ENCODE results near the gene IGFL1.
"Not testable (repeated sequence)": the region's sequence is repeated elsewhere in the genome, so short reads cannot be mapped to it uniquely, and the experiment has no call there.

The IGFL1 gene

DNA sequence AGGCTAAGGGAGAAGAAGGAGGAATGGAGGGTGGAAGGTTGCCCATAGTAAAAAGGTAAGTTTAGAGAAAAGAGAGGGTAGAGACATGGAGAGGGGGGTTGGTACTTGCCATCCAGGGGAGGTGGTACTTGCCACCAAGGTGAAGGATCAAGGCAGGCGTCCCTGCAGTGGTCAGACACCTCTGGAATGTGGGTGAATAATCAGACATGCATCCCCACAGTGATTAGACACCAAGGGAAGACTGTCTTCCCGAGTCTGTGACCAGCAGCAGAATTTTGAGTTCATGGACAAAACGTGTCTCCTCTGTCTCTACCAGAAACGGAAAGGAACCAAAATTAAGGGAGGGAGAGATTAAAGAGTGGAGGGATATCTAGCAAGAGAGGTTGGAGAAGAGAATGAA lies 27.1 kb upstream of the IGFL1 start:
- DNase-seq (ENCODE audit: low read depth): no peak

GRCh38 chr19:46202872-46203860 lies 26.4 kb upstream of the IGFL1 start:
- DNase-seq (ENCODE audit: low read depth): no peak

DNA sequence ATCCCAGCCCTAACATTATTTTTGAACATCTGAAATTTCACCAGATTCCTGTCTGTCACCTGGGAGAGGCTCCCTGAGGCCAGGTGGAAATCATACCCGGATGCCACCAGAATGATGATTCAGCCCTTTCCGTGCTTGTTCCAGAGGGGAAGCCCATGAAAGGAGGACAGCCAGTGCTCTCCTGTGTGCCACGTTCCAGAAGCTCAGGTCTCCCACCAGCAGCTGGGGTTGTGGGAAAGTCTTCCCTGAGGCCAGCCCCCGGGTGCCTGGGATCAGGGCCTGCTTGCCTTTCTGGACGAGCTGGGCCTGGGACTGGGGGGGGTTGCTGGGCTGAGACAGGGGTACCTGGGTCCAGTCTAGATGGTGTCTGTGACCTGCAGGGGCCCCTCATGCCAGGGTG lies 25.5 kb upstream of the IGFL1 start:
- no peak for DNase-seq (ENCODE audit: low read depth)

GRCh38 chr19:46205183-46205984 lies 24.2 kb upstream of the IGFL1 start:
- no peak for DNase-seq (ENCODE audit: low read depth)

DNA sequence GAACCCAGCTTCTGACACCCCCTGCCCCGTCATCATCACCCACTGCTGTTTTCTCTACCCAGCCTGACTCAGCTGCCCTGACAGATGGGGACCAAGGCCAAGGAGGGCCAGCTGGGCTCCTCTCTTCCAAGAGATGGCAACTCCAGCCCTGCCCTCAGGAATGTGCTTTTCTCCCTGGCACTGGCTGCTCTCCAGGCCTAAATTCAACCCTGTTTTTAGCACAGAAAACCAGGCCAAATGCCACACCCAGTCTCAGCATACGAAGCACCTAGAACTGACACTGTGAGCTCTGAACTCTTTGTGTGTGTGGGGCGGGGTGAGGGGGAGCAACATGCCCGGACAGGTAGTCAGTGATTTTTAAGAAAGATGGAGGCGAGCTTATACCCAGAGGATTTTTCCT lies 23.4 kb upstream of the IGFL1 start:
- DNase-seq (ENCODE audit: low read depth): no peak

- no peak for DNase-seq (ENCODE audit: low read depth)
Measured at GRCh38 chr19:46206682-46207081, 22.9 kb upstream of the IGFL1 start.

DNA sequence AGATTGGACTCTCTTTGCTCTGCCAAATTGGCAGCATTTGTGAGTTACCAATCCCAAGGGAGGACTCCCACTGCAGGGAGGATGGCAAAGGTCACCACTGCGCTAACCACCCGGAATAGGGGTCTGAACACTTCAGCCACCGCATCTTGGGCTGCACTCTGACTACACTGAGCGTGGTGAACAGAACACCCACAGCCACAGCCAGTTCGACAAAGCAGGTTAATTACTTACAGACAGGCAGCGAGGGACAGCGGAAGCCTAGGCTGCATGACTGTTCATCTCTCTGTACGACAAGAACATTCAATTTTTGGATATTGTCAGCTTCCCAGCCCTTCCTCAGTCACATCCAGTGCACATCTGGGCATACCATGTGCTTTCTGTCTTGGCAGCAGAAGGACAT lies 21.7 kb upstream of the IGFL1 start:
- not testable (repeated sequence) for DNase-seq (ENCODE audit: low read depth)

- DNase-seq (ENCODE audit: low read depth): no peak
Measured at GRCh38 chr19:46209051-46209450, 20.5 kb upstream of the IGFL1 start.

DNA sequence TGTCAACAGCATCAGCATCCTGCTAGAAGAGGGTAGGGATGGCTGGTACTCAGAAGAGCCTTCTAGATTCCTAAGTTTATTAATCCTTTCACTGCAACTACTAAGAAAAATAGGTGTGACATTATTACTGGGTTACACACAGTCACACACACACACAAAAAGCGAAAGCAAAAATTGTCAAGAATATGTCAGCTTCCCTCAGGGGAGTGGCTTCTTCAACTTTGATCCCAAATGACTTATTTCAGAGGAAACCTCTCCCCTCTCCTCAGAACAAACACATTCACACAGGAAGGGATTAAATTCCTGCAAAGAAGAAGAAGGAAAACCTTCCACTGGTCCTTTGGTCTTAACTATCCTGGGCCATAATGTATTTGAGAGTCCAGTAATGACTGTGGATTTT lies 20.1 kb upstream of the IGFL1 start:
- no peak for DNase-seq (ENCODE audit: low read depth)

GRCh38 chr19:46210669-46211068 lies 18.9 kb upstream of the IGFL1 start:
- DNase-seq (ENCODE audit: low read depth): no peak

- no peak for DNase-seq (ENCODE audit: low read depth)
Measured at GRCh38 chr19:46211201-46211881, 18.2 kb upstream of the IGFL1 start.

DNA sequence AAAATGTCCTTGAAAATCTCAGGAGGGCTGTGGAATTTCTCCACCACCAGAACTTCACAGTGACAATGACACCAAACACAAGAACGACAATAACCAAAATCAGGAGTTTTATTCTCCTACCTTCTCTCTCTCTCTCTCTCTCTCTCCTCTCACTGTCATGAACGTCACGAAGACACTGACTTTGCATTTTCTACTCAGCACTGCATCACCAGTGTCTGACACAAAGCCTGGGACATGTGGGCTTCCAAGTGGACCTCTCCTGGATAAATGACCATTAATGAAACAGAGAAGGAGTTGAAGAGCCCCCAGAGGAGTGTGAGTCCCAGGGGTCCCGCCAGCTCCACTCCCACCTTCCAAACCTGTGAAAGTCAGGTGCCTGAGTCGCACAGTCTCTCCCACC lies 16.9 kb upstream of the IGFL1 start:
- DNase-seq (ENCODE audit: low read depth): not testable (repeated sequence)

- no peak for DNase-seq (ENCODE audit: low read depth)
Measured at GRCh38 chr19:46213156-46213555, 16.4 kb upstream of the IGFL1 start.

- no peak for DNase-seq (ENCODE audit: low read depth)
Measured at GRCh38 chr19:46213806-46214205, 15.7 kb upstream of the IGFL1 start.

- no peak for DNase-seq (ENCODE audit: low read depth)
Measured at GRCh38 chr19:46216612-46217011, 12.9 kb upstream of the IGFL1 start.

DNA sequence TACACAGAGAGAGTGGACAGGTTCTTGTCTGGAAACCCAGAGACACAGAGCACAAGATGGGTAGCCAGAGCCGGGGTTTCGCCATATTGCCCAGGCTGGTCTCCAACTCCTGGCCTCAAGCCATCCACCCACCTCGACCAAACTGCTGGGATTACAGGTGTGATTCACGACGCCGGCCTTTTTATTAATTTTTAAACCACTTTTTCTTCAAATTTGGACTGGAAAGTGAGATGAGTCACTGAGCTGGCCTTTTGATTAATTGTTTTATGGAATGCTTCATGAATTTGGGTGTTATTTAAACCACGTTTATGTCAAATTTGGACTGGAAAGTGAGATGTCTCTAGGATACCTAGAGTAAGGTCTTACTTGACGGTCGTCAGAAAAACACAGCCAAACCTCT lies 12.1 kb upstream of the IGFL1 start:
- DNase-seq (ENCODE audit: low read depth): no peak

GRCh38 chr19:46218160-46218559 lies 11.4 kb upstream of the IGFL1 start:
- peak; percentile 7 for DNase-seq (ENCODE audit: low read depth)

DNA sequence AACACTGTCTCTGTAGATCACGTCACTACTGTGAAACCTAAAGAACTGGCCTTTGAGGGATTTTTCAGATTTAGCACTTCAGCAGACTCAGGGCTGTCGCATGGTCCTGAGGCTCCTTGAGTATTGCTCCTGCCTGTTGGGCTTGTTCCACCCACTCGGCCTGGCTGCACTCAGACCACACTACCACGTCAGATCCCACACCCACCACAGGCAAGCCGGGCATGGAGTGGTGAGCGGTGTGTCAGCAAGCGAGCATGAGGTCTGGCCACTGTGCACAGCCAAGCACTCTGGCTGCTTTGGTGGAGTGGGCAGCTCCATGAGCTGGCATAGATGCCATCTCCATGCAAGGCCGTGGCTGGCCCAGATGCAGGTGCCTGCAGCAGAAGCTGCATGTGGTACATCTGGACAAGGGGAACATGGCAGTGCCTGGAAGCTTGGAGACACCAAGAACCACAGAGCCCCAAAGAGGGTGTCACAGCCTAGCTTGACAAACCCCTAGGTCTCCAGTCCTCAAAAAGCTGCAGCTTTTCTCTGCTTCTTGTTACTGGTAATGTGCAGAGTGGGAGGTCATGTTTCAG lies 9.4 kb upstream of the IGFL1 start:
- DNase-seq (ENCODE audit: low read depth): no peak

DNA sequence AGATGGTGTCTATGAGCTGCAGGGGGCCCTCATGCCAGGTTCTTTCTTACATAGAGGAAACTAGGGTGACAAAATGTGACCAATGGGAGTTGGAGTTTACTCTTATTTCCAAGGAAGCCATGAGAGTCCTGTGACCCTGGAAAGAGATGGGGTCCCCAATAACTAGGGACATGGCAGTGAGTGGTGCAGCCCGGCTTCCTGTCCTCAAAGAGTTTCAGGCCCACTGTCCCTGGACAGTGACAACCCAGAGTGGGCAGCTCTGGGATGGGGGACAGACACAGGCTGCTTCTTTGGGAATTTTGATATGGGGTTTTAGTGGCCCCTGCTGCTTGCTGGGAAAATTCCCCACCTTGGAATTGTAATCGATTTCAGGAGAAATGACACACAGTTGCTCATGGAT lies 8.4 kb upstream of the IGFL1 start:
- no peak for DNase-seq (ENCODE audit: low read depth)

DNA sequence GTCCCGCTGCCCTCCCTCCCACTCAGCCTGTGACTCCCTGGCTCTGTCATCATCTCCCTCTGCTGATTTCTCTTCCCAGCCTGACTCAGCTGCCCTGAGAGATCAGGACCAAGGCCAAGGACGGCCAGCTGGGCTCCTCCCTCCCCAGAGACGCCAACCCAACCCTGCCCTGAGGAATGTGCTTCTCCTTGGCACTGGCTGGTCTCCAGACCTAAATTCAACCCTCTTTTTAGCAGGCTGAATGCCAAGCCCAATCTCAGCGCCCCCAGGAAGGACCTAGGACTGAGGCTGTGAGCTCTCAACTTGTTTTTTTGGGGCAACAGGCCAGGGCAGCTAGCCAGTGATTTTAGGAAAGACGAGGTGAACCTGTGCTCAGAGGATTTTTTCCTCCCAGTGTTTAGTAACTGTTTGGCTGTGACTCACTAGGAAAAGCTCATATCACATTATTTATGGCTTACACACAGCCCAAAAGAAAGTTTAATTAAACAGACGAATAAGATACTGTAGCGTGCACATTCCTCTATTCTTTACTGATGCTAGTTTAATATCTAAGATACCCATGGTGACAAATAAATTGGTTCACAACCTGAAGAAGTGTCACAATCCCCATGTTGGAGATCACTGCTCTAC lies 7.4 kb upstream of the IGFL1 start:
- DNase-seq (ENCODE audit: low read depth): no peak

DNA sequence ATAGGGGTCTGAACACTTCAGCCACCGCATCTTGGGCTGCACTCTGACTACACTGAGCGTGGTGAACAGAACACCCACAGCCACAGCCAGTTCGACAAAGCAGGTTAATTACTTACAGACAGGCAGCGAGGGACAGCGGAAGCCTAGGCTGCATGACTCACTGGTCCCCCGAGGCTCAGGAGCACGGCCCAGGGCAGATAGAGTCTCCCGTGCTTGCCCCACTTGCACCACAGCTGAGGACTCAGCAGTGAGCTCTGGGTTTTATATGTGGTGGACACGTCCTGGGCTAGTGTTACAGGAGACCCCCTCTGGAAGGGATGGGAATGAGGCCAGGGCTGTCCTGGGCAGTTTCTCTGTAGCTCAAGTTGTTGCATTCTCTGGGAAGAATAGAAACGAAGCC lies 5.8 kb upstream of the IGFL1 start:
- not testable (repeated sequence) for DNase-seq (ENCODE audit: low read depth)

DNA sequence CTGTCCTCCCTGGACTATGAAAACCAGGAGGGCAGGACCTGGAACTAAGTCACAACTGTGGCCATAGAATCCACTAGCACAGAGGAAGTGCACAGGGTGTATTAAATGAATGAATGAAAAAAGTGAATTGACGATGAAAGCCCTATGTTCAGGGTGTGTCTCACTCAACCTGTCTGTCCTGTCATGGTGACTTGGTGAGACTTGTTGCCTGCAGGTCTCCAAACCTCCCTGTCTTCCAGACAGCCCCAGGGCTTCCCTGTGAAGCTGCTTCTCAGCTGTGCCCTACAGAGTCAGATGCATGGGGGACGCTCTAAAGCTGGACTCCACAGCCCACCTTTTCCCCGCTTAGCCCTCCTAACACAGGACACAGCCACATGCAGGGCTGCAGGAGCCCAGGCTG lies 4.8 kb upstream of the IGFL1 start:
- no peak for DNase-seq (ENCODE audit: low read depth)
